Measurements from ENCODE around the gene KIF26B. TPM values are rescaled to one million over a fixed set of nuclear protein-coding genes. Genes with fewer than 3 reads are reported as not detected.

KIF26B gene
- total RNA-seq, 1 donor from 2014 or later = 0.13 TPM

DNA sequence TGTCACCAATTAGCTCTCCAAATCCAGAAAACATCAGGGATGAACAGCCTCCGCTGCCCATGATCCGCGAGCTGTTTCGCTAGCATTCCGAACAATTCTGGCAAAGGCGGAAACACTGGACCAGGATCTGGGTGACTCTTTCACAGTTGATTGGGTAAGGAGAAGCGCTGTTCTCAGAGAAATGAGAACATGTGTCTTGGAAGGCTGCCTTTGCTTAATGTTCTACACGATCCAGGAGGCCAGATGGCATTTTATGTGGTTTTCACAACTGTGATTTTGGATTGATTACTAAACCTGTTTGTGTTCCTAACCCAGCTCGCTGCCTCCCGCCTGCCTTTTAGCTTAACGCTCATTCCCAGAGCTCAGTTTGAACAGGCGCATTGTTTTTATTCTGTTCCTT, 144.0 kb downstream of the KIF26B start:
- H3K4me3 Mint-ChIP-seq = no peak overlapping the region
- no peak for DNase-seq (ENCODE audit: low spot score)
- no peaks in the 10 kb centered on the region for H3K36me3 Mint-ChIP-seq (ENCODE audit: low read depth)
- intact Hi-C loops (cut with micrococcal nuclease) = no loop called here
- peaks cover 3% of the 10 kb centered on the region for H3K27me3 Mint-ChIP-seq (ENCODE audit: insufficient read depth)
- no peaks in the 10 kb centered on the region for H3K4me1 Mint-ChIP-seq (ENCODE audit: low read depth)
- H3K27ac Mint-ChIP-seq = no peak overlapping the region
- H3K9me3 Mint-ChIP-seq = no peaks in the 10 kb centered on the region

DNA sequence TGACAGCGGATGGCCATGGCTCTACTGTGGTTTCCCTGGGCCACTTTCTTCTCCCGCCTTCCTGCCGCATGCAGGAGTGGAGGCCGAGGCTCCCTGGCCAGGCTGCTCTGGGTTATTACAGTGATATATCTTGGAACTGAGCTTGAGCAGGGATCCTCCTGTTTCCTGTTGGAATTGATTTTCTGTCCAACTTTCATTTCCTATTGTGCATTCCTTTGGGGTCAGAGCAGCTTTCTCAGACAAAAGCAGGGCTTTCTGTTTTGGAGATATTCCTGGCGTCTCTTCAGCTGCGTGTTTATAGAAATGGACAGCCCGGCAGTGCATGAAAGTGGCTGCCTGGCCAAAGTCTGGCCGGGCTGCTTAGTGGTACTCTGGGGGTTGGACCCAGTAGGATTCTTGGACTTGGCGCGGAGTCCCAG, 146.4 kb downstream of the KIF26B start:
- no peak overlapping the region for H3K27ac Mint-ChIP-seq
- no peaks in the 10 kb centered on the region for H3K36me3 Mint-ChIP-seq (ENCODE audit: low read depth)
- DNase-seq (ENCODE audit: low spot score) = no peak
- peaks cover 2% of the 10 kb centered on the region for H3K27me3 Mint-ChIP-seq (ENCODE audit: insufficient read depth)
- H3K9me3 Mint-ChIP-seq = no peaks in the 10 kb centered on the region
- intact Hi-C loops (cut with micrococcal nuclease) = no loop called here
- no peak overlapping the region for H3K4me3 Mint-ChIP-seq
- H3K4me1 Mint-ChIP-seq (ENCODE audit: low read depth) = no peaks in the 10 kb centered on the region

DNA sequence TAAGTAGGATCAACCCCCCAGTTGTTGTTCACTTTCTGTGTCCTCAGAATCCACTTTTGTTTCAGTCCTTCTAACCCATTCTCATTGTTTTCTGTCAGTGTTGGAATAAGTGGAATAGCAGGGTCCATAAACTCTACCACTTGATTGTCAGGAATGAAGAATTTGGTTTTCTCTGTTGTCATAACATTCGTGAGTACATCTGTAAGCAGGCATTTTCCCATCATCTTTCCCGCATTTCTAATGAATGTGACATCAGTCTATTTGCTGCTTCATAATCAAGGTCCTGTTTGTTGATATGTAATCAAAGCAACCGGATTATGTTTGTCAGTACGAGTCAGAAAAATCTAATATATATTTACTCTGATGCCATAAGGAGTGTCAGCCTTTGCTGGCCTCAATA, 147.1 kb downstream of the KIF26B start:
- no peaks in the 10 kb centered on the region for H3K4me1 Mint-ChIP-seq (ENCODE audit: low read depth)
- peaks cover 2% of the 10 kb centered on the region for H3K27me3 Mint-ChIP-seq (ENCODE audit: insufficient read depth)
- H3K4me3 Mint-ChIP-seq = no peak overlapping the region
- intact Hi-C loops (cut with micrococcal nuclease) = no loop called here
- H3K9me3 Mint-ChIP-seq = no peaks in the 10 kb centered on the region
- DNase-seq (ENCODE audit: low spot score) = no peak
- H3K27ac Mint-ChIP-seq = no peak overlapping the region
- H3K36me3 Mint-ChIP-seq (ENCODE audit: low read depth) = no peaks in the 10 kb centered on the region

DNA sequence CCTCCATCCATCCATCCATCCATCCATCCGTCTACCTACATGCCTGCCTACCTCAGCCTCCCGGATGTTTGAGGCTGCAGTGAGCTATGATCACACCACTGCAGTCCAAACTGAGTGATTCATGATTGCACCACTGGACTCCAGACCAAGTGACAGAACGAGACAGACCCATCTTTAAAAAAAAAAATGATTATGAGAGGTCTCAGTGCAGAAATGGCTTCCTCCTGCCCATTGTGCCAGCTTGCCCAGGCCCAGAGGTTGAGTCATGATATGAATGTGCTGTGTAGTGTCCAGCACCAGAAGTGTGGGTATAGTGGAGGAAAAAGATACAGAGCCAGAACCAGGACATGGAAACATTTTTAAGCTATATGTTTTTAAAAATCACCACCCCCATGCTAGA, 149.9 kb downstream of the KIF26B start:
- no peak overlapping the region for H3K4me3 Mint-ChIP-seq
- H3K9me3 Mint-ChIP-seq = no peaks in the 10 kb centered on the region
- peaks cover 2% of the 10 kb centered on the region for H3K27me3 Mint-ChIP-seq (ENCODE audit: insufficient read depth)
- intact Hi-C loops (cut with micrococcal nuclease) = no loop called here
- no peak for DNase-seq (ENCODE audit: low spot score)
- no peak overlapping the region for H3K27ac Mint-ChIP-seq
- no peaks in the 10 kb centered on the region for H3K36me3 Mint-ChIP-seq (ENCODE audit: low read depth)
- H3K4me1 Mint-ChIP-seq (ENCODE audit: low read depth) = no peaks in the 10 kb centered on the region

DNA sequence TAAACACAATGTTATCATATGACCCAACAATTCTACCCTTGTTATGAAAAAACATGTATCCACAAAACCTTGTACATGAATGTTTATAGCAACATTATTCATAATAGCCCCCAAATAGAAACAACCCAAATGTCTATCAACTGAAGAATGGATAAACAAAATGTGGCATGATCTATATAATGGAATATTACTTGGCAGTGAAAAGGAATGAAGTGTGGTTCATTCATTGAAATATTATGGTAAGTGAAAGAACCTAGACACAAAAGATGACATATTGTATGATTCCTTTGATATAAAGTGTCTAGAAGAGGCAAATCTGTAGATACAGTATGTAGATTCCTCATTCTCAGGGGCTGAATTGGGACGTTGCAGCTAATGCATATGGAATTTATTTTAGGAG, 151.2 kb downstream of the KIF26B start:
- no peaks in the 10 kb centered on the region for H3K9me3 Mint-ChIP-seq
- intact Hi-C loops (cut with micrococcal nuclease) = no loop called here

DNA sequence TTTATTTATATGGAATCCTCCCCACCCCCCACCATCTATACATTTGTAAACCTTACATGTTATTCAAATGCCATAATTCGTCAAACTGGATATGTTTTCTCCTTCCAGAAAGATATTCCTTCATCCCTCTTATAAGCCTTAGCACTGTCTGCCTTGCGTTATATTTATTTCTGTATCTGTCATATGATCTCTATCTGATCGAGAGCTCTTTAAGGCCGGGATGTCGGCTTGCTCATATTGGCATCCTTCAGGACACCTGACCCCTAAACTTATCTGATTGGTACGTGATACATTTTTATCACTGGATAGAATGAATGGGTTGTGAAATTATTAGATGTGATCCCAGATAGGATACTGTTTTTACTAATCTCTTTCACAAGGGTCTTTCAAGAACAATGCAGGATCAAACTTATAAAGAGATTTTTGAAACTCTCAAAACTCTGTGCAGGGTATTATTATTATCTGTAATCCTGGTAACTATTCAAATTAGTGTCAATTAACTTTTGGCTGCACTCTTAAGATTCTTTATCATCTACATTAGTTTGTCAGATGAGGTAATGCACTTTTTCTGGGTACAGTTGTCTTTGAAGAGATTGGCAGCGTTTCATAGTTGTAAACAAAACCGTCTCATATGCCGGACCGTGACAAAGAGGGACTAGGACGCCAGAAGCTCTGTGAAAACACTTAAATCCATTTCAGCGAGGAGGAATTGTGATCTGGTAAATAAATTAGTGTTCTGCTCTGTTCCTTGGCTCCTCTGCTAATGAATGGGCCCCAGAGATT, 152.0 kb downstream of the KIF26B start:
- Mint-ChIP-seq H3K4me3 (no peak overlapping the region), H3K9me3 (no peaks in the 10 kb centered on the region), H3K27me3 (ENCODE audit: insufficient read depth) (peaks cover 4% of the 10 kb centered on the region), H3K4me1 (ENCODE audit: low read depth) (peaks cover 11% of the 10 kb centered on the region), H3K36me3 (ENCODE audit: low read depth) (no peaks in the 10 kb centered on the region), H3K27ac (no peak overlapping the region)
- intact Hi-C loops (cut with micrococcal nuclease) = no loop called here
- no peak for DNase-seq (ENCODE audit: low spot score)

More for the DNA sequence above, 151.2 kb downstream of the KIF26B start:
- Mint-ChIP-seq H3K27me3 (ENCODE audit: insufficient read depth) (peaks cover 4% of the 10 kb centered on the region), H3K4me3 (no peak overlapping the region), H3K27ac (no peak overlapping the region), H3K36me3 (ENCODE audit: low read depth) (no peaks in the 10 kb centered on the region), H3K4me1 (ENCODE audit: low read depth) (peaks cover 8% of the 10 kb centered on the region)
- no peak for DNase-seq (ENCODE audit: low spot score)

DNA sequence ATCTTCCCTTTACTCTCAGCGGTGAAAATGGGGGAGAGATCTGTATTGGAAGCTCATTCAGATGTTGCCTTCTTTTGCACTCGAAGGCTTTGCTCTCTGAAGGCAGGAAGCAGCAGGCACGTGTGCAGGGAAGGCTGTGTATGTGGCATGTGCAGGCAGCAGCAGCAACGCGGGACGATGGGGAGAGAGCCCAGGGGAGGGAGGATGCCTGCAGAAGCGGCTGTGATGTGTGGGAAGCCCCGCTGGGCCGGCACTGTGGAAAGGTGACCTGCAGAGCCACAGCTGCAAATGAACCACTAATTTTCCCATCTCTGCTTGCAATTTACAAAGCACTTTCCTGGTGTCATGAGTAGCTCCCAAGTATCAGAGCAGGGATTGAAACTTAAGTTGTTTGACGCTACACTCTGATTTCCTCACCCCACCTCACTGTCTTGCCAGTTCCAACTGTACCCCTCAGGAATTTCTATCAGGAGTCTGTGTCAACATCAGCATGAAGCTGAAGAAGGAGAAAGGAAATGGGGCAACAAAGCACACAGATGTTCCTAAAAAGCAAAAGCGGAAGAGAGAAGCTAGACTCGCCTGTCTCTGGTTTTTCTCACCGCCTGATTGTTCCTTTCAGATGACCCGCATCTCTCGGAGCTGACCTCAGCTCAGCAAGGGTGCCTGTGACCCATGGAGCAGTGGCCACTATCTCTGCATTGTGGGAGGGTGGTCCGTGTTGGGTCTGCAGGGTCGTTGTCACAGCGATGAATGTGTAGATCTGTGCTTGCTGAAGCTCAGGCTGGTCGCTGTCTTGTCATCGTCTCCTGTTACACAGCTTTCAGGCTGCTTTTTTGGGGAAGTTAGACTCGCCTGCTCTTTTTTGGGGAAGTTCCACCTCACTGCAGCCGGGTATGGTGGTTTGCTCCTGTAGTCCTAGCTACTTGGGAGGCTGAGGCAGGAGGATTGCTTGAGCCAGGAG, 156.1 kb downstream of the KIF26B start:
- peaks cover 11% of the 10 kb centered on the region for H3K4me1 Mint-ChIP-seq (ENCODE audit: low read depth)
- no peak overlapping the region for H3K27ac Mint-ChIP-seq
- no peaks in the 10 kb centered on the region for H3K36me3 Mint-ChIP-seq (ENCODE audit: low read depth)
- peaks cover 3% of the 10 kb centered on the region for H3K27me3 Mint-ChIP-seq (ENCODE audit: insufficient read depth)
- no peak for DNase-seq (ENCODE audit: low spot score)
- H3K4me3 Mint-ChIP-seq = peak overlapping the region; percentile 21
- H3K9me3 Mint-ChIP-seq = no peaks in the 10 kb centered on the region
- intact Hi-C loops (cut with micrococcal nuclease) = no loop called here

DNA sequence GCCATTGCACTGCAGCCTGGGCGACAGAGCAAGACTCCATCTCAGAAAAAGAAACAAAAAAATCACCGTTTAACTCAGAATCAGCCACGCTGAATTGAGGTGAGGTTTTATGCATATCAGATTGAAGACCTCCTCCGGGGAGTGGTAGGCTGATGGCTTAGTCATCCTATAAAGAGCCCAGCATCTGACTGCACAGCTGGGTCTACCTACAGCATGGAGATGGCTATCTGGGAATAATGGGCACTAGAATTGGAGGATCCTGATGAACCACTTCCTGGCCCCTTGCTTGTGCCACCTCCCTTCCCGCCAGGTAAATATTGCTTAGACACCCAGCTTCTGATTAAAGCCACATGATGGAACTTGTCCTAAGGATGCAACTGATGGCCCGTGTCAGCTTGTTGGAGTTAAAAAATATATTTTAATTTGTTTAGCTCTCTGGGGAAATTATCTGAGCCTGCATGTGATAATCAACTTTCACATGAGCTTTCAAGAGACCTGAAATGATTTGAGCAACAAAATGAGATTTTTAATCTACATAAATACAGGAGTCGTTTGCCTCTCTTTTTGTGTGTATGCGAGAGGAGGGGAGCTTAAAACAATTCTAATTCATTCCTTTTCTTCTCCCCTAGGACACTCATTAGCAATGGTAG, 157.2 kb downstream of the KIF26B start:
- DNase-seq (ENCODE audit: low spot score) = no peak
- Mint-ChIP-seq H3K4me3 (no peak overlapping the region), H3K27me3 (ENCODE audit: insufficient read depth) (peaks cover 3% of the 10 kb centered on the region), H3K4me1 (ENCODE audit: low read depth) (peaks cover 11% of the 10 kb centered on the region), H3K36me3 (ENCODE audit: low read depth) (no peaks in the 10 kb centered on the region), H3K27ac (no peak overlapping the region), H3K9me3 (no peaks in the 10 kb centered on the region)
- intact Hi-C loops (cut with micrococcal nuclease) = no loop called here

DNA sequence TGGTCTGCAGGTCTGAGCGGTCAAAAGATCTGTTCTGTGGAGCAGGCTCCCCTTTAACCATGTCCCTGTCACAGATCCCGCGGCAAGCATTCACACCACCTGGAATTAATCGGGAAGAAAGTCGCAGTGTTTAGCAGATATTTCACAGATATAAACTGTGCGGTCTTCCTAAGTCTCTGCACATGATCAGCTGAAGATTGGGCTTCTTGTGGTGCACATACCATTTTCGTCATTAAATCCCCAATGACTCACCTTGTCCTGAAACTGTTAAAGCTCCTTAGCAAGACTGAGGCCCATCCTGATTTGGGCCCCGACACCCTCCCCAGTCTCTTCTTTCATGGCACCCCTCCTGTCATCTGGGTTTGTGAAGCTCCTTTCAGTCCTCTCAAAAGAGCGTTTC, 158.8 kb downstream of the KIF26B start:
- Mint-ChIP-seq H3K4me3 (no peak overlapping the region), H3K27ac (no peak overlapping the region), H3K27me3 (ENCODE audit: insufficient read depth) (peaks cover 3% of the 10 kb centered on the region), H3K4me1 (ENCODE audit: low read depth) (peaks cover 11% of the 10 kb centered on the region), H3K9me3 (no peaks in the 10 kb centered on the region), H3K36me3 (ENCODE audit: low read depth) (no peaks in the 10 kb centered on the region)
- no peak for DNase-seq (ENCODE audit: low spot score)
- intact Hi-C loops (cut with micrococcal nuclease) = no loop called here

DNA sequence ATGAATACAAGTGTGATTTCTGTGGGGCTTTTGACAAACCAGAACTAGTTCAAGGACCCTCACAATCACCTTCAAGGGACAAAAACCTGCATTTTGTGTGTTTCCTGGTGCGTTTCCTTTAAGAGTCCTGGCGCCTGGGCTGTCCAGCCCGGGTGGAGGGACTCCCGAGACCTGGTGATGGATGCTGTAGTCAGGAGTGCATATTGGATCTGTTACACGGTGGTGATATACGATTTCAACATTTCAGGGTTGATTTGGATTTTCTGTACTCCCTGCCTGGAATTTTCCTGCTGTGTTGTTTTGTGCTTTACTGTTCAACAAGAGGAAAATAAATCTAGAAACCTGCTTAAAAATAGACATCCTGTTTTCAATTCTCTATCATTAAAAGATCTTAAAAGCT, 162.0 kb downstream of the KIF26B start:
- H3K36me3 Mint-ChIP-seq (ENCODE audit: low read depth) = no peaks in the 10 kb centered on the region
- peaks cover 1% of the 10 kb centered on the region for H3K27me3 Mint-ChIP-seq (ENCODE audit: insufficient read depth)
- DNase-seq (ENCODE audit: low spot score) = no peak
- no peak overlapping the region for H3K4me3 Mint-ChIP-seq
- intact Hi-C loops (cut with micrococcal nuclease) = no loop called here
- no peaks in the 10 kb centered on the region for H3K9me3 Mint-ChIP-seq
- no peaks in the 10 kb centered on the region for H3K4me1 Mint-ChIP-seq (ENCODE audit: low read depth)
- no peak overlapping the region for H3K27ac Mint-ChIP-seq

DNA sequence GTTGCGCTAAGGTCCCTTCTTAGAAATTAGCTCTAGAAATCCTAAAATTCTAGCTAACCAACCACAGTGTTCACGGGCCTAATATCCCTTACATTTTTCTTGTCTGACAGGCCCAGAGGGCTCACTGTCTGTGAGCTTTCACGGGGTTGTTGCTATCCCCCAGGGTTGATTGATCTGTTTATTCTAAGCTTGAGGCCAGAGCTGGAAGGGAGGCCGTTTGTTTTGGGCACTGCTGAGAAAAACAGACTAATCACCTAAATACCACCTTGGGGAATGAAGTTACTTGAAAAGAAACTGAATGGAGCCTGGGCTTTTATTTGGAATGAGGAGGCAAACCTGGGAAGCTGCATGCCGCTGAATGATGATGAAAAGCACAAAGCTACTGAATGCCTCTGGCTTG, 162.4 kb downstream of the KIF26B start:
- no peak overlapping the region for H3K27ac Mint-ChIP-seq
- no peak for DNase-seq (ENCODE audit: low spot score)
- H3K4me3 Mint-ChIP-seq = no peak overlapping the region
- no peaks in the 10 kb centered on the region for H3K4me1 Mint-ChIP-seq (ENCODE audit: low read depth)
- no peaks in the 10 kb centered on the region for H3K9me3 Mint-ChIP-seq
- intact Hi-C loops (cut with micrococcal nuclease) = no loop called here
- no peaks in the 10 kb centered on the region for H3K36me3 Mint-ChIP-seq (ENCODE audit: low read depth)
- H3K27me3 Mint-ChIP-seq (ENCODE audit: insufficient read depth) = peaks cover 1% of the 10 kb centered on the region

DNA sequence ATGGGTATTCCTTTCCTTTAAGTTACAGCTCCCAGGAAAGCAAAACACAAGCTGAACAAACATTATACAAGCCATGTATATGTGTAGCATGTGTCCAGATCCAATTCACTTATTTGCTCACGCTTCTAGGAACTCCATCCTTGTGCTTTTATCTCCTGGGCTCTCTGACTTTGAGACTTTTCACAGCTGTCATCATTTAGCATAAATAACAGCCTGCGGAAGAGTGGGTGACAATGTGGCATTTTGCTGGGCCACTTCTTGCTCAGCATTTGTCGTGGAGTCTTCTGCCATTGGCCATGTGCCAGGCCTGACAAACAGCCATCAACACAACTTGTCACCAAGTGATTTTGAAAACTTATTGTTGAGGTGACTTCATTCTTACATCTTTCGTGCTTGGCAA, 164.3 kb downstream of the KIF26B start:
- no peak overlapping the region for H3K4me3 Mint-ChIP-seq
- no peaks in the 10 kb centered on the region for H3K36me3 Mint-ChIP-seq (ENCODE audit: low read depth)
- no peak for DNase-seq (ENCODE audit: low spot score)
- H3K4me1 Mint-ChIP-seq (ENCODE audit: low read depth) = no peaks in the 10 kb centered on the region
- no peak overlapping the region for H3K27ac Mint-ChIP-seq
- H3K27me3 Mint-ChIP-seq (ENCODE audit: insufficient read depth) = peaks cover 2% of the 10 kb centered on the region
- H3K9me3 Mint-ChIP-seq = no peaks in the 10 kb centered on the region
- intact Hi-C loops (cut with micrococcal nuclease) = no loop called here

DNA sequence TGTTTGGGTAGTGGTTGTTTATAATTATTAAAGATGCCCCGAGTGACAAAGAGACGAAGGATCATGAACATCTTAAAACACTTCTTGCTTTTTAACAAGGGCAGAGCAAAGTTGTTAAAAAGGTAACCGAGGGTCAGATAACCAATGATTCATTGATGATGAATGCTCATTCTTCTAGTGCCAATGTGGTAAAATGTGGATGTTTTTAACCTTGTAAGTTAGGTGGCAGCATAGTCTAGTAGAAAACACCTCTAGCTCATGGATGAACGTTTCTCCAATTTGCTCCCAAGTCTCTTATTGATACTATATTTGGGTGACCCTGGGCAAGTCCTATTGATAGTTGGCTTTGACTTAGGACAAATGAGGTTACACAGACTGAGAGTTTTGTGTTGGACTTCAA, 167.9 kb downstream of the KIF26B start:
- DNase-seq (ENCODE audit: low spot score) = no peak
- intact Hi-C loops (cut with micrococcal nuclease) = no loop called here
- no peaks in the 10 kb centered on the region for H3K36me3 Mint-ChIP-seq (ENCODE audit: low read depth)
- H3K4me1 Mint-ChIP-seq (ENCODE audit: low read depth) = no peaks in the 10 kb centered on the region
- no peak overlapping the region for H3K27ac Mint-ChIP-seq
- no peak overlapping the region for H3K4me3 Mint-ChIP-seq
- H3K27me3 Mint-ChIP-seq (ENCODE audit: insufficient read depth) = peaks cover 2% of the 10 kb centered on the region
- no peaks in the 10 kb centered on the region for H3K9me3 Mint-ChIP-seq
